Measurements from ENCODE around the gene RPL35A. TPM values are rescaled to one million over a fixed set of nuclear protein-coding genes. Genes with fewer than 3 reads are reported as not detected.

Gene RPL35A
- total and polyA plus RNA-seq, 9 of the 15 experiments (the other 6 are each of a cell fraction or from before 2014, with no cell fraction given): 1,475 to 2,942 (median 2,367) TPM

DNA sequence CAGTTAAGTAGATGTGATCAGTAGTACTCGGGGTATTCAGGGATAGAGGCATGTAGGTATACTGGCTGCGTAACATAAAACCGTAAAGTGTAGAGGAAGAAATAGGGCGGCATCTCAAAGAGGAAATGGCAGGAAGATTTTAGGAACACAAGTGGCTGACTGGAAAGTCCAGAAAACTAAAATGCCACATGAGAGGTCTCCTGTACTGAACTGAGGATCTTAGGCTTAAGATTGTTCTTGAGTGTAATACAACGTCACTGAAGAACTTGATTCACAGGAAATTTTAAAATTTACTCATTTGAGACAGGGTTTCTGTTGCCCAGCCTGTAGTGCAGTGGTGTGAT is 7.8 kb downstream of the RPL35A start (continued):
- TF ChIP-seq, protein P1, sequence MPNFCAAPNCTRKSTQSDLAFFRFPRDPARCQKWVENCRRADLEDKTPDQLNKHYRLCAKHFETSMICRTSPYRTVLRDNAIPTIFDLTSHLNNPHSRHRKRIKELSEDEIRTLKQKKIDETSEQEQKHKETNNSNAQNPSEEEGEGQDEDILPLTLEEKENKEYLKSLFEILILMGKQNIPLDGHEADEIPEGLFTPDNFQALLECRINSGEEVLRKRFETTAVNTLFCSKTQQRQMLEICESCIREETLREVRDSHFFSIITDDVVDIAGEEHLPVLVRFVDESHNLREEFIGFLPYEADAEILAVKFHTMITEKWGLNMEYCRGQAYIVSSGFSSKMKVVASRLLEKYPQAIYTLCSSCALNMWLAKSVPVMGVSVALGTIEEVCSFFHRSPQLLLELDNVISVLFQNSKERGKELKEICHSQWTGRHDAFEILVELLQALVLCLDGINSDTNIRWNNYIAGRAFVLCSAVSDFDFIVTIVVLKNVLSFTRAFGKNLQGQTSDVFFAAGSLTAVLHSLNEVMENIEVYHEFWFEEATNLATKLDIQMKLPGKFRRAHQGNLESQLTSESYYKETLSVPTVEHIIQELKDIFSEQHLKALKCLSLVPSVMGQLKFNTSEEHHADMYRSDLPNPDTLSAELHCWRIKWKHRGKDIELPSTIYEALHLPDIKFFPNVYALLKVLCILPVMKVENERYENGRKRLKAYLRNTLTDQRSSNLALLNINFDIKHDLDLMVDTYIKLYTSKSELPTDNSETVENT (CRISPR knock-in tag; IDR thresholded peaks at IDR 0.05): no peak
- TF ChIP-seq, protein P2, sequence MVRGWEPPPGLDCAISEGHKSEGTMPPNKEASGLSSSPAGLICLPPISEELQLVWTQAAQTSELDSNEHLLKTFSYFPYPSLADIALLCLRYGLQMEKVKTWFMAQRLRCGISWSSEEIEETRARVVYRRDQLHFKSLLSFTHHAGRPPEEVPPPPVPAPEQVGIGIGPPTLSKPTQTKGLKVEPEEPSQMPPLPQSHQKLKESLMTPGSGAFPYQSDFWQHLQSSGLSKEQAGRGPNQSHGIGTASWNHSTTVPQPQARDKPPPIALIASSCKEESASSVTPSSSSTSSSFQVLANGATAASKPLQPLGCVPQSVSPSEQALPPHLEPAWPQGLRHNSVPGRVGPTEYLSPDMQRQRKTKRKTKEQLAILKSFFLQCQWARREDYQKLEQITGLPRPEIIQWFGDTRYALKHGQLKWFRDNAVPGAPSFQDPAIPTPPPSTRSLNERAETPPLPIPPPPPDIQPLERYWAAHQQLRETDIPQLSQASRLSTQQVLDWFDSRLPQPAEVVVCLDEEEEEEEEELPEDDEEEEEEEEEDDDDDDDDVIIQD (CRISPR knock-in tag; IDR thresholded peaks at IDR 0.05): no peak
- TF ChIP-seq MTF1 (CRISPR knock-in tag; IDR thresholded peaks at IDR 0.05; ENCODE audit: borderline replicate concordance) (no peak), ZNF124 (CRISPR knock-in tag; IDR thresholded peaks at IDR 0.05) (no peak), FUS (optimal IDR thresholded peaks at IDR 0.05; ENCODE audit: low read depth, low read length) (no peak), EWSR1 (IDR thresholded peaks at IDR 0.05; ENCODE audit: borderline replicate concordance, low read depth, partially characterized antibody) (peak; percentile 59), ETV1 (tag; conservative IDR thresholded peaks at IDR 0.05; ENCODE audit: low read depth) (no peak), IRF2 (CRISPR knock-in tag; IDR thresholded peaks at IDR 0.05) (no peak), JUND (IDR thresholded peaks at IDR 0.05; ENCODE audit: borderline replicate concordance, low read depth, low read length) (no peak), JUND (tag; IDR thresholded peaks at IDR 0.05; ENCODE audit: borderline replicate concordance, low read depth, low read length) (no peak), CREB1 (IDR thresholded peaks at IDR 0.05) (no peak), CREB1 (CRISPR knock-in tag; IDR thresholded peaks at IDR 0.05) (no peak)
- TF ChIP-seq, protein P3, sequence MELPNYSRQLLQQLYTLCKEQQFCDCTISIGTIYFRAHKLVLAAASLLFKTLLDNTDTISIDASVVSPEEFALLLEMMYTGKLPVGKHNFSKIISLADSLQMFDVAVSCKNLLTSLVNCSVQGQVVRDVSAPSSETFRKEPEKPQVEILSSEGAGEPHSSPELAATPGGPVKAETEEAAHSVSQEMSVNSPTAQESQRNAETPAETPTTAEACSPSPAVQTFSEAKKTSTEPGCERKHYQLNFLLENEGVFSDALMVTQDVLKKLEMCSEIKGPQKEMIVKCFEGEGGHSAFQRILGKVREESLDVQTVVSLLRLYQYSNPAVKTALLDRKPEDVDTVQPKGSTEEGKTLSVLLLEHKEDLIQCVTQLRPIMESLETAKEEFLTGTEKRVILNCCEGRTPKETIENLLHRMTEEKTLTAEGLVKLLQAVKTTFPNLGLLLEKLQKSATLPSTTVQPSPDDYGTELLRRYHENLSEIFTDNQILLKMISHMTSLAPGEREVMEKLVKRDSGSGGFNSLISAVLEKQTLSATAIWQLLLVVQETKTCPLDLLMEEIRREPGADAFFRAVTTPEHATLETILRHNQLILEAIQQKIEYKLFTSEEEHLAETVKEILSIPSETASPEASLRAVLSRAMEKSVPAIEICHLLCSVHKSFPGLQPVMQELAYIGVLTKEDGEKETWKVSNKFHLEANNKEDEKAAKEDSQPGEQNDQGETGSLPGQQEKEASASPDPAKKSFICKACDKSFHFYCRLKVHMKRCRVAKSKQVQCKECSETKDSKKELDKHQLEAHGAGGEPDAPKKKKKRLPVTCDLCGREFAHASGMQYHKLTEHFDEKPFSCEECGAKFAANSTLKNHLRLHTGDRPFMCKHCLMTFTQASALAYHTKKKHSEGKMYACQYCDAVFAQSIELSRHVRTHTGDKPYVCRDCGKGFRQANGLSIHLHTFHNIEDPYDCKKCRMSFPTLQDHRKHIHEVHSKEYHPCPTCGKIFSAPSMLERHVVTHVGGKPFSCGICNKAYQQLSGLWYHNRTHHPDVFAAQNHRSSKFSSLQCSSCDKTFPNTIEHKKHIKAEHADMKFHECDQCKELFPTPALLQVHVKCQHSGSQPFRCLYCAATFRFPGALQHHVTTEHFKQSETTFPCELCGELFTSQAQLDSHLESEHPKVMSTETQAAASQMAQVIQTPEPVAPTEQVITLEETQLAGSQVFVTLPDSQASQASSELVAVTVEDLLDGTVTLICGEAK (IDR thresholded peaks at IDR 0.05): peak; percentile 27; the same call in 1 of the 2 replicates
- TF ChIP-seq, protein P3 (CRISPR knock-in tag; IDR thresholded peaks at IDR 0.05): no peak
- TF ChIP-seq, protein P4, sequence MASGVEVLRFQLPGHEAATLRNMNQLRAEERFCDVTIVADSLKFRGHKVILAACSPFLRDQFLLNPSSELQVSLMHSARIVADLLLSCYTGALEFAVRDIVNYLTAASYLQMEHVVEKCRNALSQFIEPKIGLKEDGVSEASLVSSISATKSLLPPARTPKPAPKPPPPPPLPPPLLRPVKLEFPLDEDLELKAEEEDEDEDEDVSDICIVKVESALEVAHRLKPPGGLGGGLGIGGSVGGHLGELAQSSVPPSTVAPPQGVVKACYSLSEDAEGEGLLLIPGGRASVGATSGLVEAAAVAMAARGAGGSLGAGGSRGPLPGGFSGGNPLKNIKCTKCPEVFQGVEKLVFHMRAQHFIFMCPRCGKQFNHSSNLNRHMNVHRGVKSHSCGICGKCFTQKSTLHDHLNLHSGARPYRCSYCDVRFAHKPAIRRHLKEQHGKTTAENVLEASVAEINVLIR (CRISPR knock-in tag; IDR thresholded peaks at IDR 0.05): no peak

Measured in K562 (cell line).